ENCODE data around the gene MOSPD3.

MOSPD3 gene

DNA sequence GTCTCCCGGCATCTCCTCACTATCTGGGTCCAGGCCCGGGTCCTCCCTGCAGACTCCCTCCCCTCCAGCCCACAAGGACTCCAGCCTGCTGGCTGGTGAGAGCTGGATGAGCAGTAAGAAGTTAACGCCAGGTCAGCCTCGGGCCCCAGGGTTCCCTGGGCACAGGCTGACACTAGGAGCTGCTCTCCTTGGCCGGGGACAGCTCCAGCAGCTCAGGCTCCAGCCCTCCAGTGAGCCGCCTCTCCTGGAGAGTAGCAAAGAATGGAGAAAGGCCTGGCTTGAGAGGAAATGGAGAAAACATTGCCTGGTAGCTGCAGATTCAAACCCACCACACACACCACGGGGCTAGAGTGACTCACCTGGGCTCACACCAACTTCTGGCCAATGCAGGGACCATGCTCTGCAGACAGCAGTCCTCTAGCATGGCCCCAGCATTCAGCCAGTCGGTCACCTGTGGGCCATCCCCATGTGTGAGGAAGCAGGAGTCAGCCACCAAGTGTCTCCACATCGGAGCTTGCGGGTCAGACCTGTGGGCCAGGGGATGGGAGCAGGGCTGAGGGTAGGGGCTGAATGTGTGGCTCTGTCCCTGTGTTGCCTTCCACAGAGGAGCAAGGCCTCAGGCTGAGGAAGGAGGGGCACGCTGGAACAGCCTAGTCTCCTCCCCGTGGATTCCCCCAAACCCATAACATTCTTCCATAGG is 45.2 kb upstream of the MOSPD3 start:
- TF ChIP-seq REST (IDR thresholded peaks at IDR 0.05; ENCODE audit: low read depth) (no peak), CREB1 (IDR thresholded peaks at IDR 0.05; ENCODE audit: low read depth) (no peak), MAX (IDR thresholded peaks at IDR 0.05) (no peak), TCF12 (IDR thresholded peaks at IDR 0.05; ENCODE audit: low read depth) (no peak), TEAD4 (IDR thresholded peaks at IDR 0.05) (no peak), YY1 (IDR thresholded peaks at IDR 0.05; ENCODE audit: low read depth) (no peak), RAD21 (IDR thresholded peaks at IDR 0.05; ENCODE audit: low read depth) (no peak), TAF1 (IDR thresholded peaks at IDR 0.05; ENCODE audit: low read depth) (no peak), EP300 (IDR thresholded peaks at IDR 0.05; ENCODE audit: borderline replicate concordance) (no peak), CEBPB (IDR thresholded peaks at IDR 0.05) (no peak)

DNA sequence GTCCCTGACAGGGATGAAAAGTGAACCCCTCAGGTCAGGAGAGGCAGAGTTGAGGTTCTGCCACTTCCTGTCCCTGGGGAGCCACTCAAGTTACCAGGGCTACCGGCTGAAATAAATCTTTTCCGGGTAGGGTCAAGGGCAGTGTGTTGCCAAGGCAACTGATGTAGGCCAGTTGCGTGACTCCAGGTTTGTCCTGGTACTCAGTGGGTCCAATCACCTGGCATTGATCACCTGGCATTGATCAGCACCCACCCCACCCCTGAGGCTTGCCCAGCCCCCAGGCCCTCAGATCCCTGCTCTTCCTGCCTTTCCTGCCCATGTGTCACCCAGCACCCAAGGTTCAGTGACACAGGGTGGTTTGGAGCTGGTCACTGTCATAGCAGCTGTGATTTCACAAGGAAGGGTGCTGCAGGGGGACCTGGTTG is 44.6 kb upstream of the MOSPD3 start:
- no peak for TF ChIP-seq ZBTB7A (IDR thresholded peaks at IDR 0.05; ENCODE audit: low read depth)
- TF ChIP-seq, protein P1, sequence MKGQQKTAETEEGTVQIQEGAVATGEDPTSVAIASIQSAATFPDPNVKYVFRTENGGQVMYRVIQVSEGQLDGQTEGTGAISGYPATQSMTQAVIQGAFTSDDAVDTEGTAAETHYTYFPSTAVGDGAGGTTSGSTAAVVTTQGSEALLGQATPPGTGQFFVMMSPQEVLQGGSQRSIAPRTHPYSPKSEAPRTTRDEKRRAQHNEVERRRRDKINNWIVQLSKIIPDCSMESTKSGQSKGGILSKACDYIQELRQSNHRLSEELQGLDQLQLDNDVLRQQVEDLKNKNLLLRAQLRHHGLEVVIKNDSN (IDR thresholded peaks at IDR 0.05): no peak
- TF ChIP-seq FOXM1 (IDR thresholded peaks at IDR 0.05; ENCODE audit: borderline replicate concordance, low read depth): no peak
- no peak for TF ChIP-seq TAF1 (IDR thresholded peaks at IDR 0.05; ENCODE audit: low read depth)

DNA sequence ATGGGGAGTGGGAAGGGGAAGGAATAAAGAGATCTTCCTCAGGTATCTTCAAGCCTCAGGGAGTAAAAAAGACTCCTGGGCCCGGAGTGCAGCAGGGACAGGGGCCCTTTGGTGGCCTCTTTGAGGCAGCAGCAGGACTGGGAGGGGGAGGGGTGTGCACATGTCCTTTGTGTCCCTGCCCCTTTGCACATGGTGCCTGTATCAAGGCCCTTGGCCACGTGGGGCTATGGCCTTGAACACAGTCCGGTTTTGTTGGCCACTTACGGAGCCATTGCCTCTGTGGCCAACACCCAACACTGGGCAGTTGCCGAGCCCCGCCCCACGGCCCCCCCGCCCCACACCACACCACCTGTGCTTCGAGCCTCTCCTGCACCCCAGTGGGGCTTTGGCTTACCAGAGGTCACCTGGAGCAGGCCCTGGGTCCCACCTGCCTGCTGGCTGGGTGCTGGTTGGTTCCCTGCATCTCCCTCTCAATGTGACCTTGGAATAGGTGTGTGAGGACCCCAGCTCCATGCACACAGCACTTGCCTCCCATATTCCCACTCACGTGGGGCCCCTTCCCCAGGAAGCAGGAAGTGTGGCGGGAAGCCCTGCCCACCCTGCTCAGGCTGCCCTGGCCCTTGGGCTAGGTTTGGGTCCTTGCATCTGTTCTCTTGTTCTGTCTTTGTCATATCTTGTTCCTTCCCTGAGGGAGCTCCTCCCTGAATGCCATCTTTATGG is 44.0 kb upstream of the MOSPD3 start:
- TF ChIP-seq NFIC (IDR thresholded peaks at IDR 0.05) (no peak), FOXM1 (IDR thresholded peaks at IDR 0.05; ENCODE audit: borderline replicate concordance, low read depth) (no peak), REST (IDR thresholded peaks at IDR 0.05; ENCODE audit: low read depth) (no peak), TEAD4 (IDR thresholded peaks at IDR 0.05) (no peak), TAF1 (IDR thresholded peaks at IDR 0.05; ENCODE audit: low read depth) (no peak), EGR1 (IDR thresholded peaks at IDR 0.05) (no peak), RAD21 (IDR thresholded peaks at IDR 0.05; ENCODE audit: low read depth) (no peak), CEBPB (IDR thresholded peaks at IDR 0.05) (no peak), MAX (IDR thresholded peaks at IDR 0.05) (no peak), TCF12 (IDR thresholded peaks at IDR 0.05; ENCODE audit: low read depth) (no peak), EP300 (IDR thresholded peaks at IDR 0.05; ENCODE audit: borderline replicate concordance) (no peak), YY1 (IDR thresholded peaks at IDR 0.05; ENCODE audit: low read depth) (no peak), ZBTB7A (IDR thresholded peaks at IDR 0.05; ENCODE audit: low read depth) (no peak), CREB1 (IDR thresholded peaks at IDR 0.05; ENCODE audit: low read depth) (no peak)
- TF ChIP-seq, protein P1 (IDR thresholded peaks at IDR 0.05): no peak

DNA sequence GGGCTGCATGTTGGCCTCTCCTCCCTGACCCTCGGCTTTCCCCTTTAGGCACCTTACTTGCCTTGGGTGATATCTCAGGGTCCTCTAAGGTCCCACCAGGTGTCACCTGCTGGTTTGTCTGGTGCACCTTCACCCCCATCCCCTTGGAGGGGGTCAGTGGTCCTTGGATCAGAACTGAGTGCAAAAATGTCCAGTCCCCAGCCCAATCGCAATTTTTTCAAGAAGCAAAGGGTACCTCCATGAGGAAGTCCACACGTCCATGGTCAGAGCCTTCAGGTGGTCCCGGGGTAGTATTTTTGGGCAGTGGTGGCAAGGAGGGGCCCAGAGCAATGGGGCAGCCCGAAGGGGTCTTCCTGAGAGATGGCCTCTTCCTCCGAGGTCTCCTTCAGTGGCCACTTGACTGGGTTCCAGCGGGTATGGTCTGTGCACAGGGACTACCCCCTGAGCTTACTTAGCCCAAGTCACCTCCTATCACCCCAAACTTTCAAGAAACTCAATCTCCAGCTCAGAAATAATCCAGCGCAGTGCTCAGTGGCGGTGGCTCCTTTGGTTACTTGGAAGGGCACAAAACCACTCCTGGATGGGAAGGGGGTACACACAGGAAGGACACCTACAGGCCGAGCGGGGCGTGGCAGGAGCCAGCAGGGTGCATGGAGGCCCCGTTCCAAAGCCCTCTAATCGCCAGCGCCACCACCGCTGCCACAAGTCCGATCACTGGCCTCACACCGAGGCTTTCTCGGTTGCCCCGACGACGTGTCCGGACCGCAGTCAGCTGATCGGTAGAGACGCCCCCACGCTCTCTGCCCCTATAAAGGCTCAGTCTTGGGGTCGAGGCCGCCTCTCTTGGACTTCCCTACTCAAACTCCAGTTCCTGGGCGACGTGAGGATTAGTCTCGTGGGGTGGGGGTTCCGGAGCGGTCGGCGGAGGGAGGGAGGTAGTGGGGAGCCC is 43.2 kb upstream of the MOSPD3 start:
- TF ChIP-seq FOXM1 (IDR thresholded peaks at IDR 0.05; ENCODE audit: borderline replicate concordance, low read depth) (no peak), REST (IDR thresholded peaks at IDR 0.05; ENCODE audit: low read depth) (no peak), NFIC (IDR thresholded peaks at IDR 0.05) (no peak), CREB1 (IDR thresholded peaks at IDR 0.05; ENCODE audit: low read depth) (no peak), TCF12 (IDR thresholded peaks at IDR 0.05; ENCODE audit: low read depth) (no peak)
- TF ChIP-seq, protein P1 (IDR thresholded peaks at IDR 0.05): 0 out of 2 replicates have a peak, but pooled peaks have one; percentile 6
